Amniotic stem cell (primary cell): ENCODE data around the gene MMP11.
A peak's percentile ranks its signal among the peaks of the same experiment; 100 is the strongest.

Experiments used
- DNase-seq: peaks from one replicate; lab custom pipeline; 2025; lab: John Stamatoyannopoulos, UW

The MMP11 gene

DNA sequence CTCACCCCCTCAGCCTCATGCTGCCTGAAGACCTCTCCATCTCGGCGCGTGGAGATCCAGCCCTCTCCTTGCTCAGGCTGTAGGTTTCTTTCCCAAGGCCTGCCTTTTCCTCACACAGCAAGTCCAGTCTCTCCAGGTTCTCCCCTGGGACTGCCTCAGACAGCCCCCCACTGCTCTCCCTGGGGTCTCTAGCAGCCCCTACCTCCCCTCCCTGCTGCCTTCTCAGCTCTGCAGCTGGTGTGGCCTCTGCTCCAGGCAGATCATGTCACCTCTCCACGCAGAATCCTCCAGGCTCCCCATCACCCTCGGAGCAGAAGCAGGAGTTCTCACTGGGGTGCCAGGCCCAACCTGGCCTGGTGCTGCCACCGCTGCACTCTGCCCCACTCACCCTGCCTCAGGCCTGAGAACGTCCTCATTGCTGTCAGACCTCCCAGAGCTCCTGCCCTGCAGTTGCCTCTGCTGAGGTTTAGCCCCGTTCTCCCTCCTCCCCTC lies 29.3 kb downstream of the MMP11 start:
- DNase-seq: no peak

- no peak for DNase-seq
Observed at GRCh38 chr22:23803001-23803819, 30.6 kb downstream of the MMP11 start.

DNA sequence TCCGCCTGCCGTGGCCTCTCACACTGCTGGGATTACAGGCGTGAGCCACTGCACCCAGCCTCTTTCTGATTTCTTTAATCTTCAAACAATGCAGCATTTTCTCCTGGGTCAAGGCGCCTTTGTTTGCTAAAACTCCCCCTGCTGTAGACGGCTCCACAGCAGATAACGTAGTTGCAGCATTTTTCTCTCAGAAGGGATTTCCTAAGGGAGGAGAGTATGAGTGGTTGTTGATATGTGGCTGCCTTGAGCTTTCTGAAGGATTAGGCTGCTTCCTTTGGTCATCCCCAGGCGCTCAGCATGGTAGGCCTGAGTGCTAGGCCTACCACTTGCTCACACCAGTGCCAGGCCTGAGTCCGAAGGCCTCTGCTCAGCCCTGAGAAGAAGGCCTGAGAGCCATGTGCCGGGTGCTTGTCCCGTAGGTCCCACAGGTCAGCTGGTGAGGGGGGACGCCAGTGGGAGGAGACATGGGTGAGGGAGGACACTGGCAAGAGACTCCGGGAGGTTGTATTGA lies 32.2 kb downstream of the MMP11 start:
- no peak for DNase-seq

DNA sequence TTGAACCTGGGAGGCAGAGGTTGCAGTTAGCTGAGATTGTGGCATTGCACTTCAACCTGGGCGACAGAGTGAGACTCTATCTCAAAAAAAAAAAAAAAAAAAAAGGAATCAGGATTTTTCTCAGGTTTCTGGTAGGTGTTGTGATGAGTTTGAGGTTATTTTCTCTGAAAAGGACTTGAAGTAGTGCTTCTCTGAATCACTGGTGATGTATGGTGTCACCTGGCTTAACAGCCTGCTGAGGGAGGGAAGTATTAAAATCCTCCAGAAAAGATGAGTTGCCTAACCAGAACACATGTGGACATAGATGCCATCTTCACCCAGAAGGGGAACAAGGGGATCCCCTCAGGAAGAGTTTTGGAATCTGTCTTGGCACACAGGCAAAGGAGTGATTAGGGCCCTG lies 34.2 kb downstream of the MMP11 start:
- no peak for DNase-seq

GRCh38 chr22:23812378-23812777 lies 39.7 kb downstream of the MMP11 start:
- DNase-seq: no peak

GRCh38 chr22:23815541-23816155 lies 43.0 kb downstream of the MMP11 start:
- no peak for DNase-seq

DNA sequence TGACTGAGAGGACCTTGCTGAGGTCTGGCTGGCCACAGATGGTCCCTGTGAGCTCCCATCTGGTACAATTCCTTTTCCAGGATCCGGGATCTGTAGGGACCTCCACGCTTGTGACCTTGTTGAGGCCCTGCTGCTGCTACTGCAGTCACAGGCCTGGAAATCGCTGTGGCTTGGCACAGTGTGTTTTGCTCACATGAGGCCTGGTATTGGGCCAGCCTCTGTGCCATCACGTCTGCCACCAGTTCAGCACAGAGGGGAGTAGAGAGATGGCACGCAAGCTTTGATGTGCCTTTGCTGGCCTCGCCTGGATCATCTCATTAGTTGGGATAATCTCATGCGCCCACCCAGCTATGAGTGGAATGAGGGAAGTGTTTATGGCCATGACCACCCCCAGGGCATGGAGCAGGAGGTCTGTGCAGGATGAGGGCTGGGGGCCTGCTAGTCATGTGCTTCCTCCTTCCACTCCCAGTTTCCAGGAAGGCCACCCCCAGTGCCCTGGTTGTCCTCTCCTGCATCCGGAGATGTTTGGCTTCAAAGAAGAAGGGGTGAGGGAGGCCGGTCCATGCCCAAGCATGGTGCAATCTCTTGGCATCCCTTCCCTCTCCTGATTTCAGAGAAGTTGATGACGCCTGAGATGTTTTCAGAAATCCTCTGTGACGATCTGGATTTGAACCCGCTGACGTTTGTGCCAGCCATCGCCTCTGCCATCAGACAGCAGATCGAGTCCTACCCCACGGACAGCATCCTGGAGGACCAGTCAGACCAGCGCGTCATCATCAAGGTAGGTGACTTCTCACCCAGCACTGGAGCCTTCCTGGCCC lies 43.7 kb downstream of the MMP11 start:
- DNase-seq: no peak

- DNase-seq: no peak
Observed at GRCh38 chr22:23817146-23817545, 44.5 kb downstream of the MMP11 start.

DNA sequence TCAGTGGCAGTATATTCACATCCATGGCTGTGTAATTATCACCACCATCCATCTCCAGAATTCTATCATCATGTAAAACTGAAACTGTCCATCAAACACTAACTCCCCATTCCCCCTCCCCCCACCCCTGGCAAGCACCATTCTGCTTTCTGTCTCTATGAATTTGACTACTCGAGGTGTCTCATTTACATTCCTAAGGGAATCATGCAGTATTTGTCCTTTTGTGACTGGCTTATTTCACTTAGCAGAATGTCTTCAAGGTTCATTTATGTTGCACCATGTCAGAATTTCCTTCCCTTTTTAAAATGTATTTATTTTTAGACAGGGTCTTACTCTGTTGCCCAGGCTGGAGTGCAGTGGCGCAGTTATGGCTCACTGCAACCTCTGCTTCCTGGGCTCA lies 45.9 kb downstream of the MMP11 start:
- DNase-seq: no peak

GRCh38 chr22:23820748-23821211 lies 48.1 kb downstream of the MMP11 start:
- DNase-seq: no peak

- DNase-seq: no peak
Observed at GRCh38 chr22:23822101-23822671, 49.5 kb downstream of the MMP11 start.

- DNase-seq: no peak
Observed at GRCh38 chr22:23823331-23823791, 50.7 kb downstream of the MMP11 start.

DNA sequence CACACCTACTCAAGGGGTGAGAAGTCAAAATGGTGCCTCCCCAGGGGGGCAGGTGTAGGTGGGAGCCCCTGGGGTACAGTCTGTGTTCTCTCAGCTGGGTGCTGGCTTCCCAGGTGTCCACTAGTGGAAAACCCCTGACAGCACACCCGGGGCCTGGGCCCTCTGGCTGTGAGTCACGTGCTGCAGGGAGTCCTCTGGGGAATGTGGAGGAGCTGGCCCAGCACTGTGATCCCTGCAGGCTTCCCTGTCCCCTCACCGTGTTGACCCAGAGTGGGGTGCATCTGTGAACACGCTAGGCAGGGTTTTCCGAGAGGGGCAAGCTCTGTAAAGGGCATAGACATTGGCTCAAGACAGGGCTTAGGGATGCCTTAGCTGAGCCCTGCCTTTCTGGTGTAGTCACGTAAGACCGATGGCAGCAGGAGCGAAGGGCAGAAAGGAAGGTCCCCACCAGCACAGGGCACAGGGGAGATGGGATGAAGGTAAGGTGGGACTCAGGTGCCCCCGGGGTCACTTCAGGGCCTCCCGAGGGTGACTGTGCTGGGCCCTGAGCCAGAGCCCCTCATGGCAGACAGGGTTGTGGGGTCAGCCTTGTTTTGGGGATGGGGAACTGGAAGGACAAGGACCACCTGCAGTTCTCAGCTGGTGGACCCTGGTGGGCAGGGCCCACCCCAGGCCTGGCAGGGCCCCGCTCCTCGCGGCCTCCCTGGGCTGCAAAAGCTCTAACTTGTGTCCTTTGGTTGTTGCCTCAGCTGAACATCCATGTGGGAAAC lies 52.0 kb downstream of the MMP11 start:
- DNase-seq: no peak

DNA sequence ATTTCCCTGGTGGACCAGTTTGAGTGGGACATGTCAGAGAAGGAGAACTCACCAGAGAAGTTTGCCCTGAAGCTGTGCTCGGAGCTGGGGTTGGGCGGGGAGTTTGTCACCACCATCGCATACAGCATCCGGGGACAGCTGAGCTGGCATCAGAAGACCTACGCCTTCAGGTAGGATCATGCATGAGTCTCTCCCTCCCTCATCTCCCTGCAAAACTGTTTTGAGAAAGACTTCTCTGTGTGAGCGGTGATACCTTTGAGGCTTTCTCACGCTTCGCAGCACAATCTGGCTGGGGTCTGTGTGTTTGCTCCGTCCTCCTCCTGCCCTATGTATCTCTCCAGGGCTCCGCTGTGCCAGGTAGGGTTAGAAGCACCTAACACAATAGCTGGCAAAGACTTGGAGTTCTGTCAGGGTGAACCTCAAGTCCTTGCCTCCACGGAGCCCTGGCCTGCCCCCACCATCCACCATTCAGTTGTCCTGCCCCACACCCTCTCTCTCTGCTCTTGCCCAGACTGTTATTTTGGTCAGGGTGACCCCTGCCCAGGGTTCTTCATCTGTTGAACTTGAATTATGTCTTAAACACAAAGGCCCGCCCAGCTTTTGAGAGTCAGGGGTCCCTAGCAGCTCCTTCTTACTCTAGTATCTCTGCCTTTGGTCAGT lies 52.7 kb downstream of the MMP11 start:
- no peak for DNase-seq

DNA sequence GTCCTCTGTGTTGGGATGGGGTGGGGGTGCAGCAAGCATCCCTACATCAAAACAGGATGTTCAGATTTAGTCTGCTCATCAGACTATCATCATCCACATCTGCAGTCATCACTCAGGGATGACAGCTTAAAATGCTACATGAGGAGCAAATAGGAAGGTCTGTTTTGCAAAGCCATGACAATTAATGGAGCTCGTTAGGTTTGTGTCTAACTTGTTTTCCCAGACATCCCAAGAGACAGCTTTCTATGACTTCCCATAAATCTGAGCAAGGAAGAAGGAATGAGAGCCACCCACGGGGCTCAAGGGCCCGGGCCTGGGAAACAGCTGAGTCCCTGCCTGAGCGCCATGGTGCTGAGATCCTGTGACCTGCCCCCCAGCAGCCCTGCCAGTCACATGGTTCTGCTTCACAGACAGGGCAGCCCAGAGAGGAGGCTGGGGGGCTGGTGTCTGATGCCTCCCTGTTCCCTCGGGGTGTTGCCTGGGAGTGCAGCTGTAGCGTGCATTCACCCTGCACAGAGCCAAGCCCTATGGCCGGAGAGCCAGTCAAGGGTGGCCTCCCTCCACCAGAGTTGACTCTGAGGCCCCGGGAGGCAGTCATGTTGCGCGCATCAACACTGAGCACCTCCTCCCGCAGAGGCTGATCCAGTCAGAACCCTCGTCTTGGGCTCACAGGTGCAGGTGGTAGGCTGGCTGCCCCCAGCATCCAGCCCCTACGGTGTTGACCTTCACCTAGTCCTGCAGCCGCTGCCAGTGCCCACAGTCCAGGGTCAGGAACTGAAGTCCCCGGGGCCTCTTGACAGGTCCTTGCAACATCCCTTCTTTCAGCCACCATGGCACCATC lies 54.1 kb downstream of the MMP11 start:
- no peak for DNase-seq

DNA sequence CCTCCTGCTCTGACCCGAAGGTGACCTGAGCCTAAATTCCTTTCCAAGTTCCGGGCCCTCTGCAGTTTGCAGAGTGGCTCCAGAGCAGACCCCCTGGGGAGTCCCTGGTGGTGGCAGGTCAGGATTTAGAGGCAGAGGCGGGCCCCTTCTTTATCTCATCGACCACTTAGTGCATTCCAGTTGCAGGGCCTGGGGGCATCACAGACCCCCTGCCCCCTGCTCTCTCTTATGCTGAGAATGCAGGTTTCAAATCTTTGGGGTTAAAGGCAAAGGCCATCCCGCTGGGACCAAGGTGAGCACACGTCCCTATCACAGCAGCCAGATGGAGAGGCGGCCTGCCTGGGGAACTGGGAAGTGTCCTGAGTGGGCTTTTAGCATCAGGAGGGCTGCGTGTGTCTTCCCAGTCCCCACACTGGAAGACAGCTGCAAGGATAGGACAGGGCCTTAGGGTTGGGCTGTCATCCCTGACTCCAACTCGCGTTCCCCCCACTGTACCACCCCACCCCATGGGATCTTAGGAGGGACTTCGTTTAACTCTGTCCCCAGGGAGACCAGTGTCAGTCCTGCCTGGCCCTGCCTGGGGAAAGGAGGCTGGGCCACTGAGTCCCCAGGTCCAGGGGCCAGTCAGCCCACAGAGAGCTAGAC lies 54.8 kb downstream of the MMP11 start:
- no peak for DNase-seq

DNA sequence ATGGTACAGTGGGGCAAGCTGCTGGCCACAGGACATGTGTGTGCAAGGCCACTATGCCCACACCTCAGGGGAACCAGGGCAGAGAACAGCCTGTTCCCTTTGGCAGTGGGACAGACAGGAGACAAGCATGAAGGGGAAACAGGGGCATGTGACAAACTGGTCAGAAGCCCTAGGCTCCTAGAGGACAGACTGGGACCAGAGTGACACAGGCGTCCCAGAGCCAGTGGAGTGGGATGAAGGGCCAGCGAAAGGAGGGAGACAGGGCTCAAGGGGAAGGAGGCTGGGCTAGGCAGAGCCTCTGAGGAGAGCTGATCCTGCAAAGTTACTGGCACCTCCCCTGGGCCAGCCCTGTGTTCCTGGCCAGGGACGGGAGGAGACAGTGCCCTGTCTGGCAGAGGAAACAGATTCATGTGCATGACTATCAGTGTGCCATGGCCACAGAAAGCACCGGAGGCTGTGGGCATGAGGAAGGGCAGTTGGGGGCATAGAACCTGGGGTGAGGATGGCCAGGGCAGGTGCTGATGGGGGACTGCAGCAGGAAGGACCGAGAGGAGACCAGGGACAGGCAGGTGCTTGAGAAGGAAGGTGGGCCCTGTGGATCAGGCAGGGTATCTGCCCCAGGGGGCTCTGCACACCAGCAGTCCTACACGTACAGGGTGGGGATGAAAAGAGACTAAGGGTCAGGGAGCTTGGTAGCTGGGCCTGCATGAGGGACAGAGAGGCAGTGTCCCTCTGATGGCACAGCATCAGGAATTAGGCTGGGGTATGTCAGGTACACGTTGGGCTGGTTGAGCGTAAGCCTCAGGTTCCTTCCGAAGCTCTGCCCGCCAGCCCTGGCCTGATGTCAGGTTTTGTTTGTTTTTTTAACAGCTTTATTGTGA lies 56.4 kb downstream of the MMP11 start:
- DNase-seq: no peak

DNA sequence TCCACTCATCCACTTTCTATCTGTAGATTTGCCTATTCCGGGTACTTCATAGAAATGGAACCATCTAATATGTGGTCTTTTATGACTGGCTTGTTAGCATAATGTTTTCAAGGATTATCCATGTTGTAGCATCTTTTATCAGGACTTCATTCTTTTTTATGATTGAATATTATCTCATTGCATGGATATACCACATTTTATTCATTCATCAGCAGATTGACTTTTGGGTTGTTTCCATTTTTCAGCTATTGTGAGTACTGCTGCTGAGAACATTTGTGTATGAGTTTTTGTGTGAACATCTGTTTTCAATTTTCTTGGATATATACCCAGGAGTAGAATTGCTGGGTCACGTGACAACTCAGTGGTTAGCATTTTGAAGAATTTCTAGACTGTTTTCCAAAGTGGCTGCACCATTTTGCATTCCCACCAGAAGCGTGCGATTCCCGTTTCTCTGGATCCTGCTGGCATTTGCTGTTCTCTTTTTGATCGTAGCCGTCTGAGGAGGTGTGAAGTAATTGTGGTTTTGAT lies 57.3 kb downstream of the MMP11 start:
- peak; percentile 71 for DNase-seq
